HT1080 (cell line): Measurements from ENCODE around the gene DCBLD1. TPM values are rescaled to one million over a fixed set of nuclear protein-coding genes. Genes with fewer than 3 reads are reported as not detected.
A peak's percentile ranks its signal among the peaks of the same experiment; 100 is the strongest.
"Not testable (repeated sequence)": the region's sequence is repeated elsewhere in the genome, so short reads cannot be mapped to it uniquely, and the experiment has no call there.

ENCODE experiments used
- DNase-seq: peaks from one replicate; pipeline ENCODE4 v3.0.0-alpha.2; 2015; ENCODE audit warnings: low read depth
- total RNA-seq: library from RNA; depleted of rRNA; stranded (reverse); fragments of >200 nt; shearing (Covaris generic); gene quantifications from 2 replicates; pipeline ENCODE4 v1.2.3, GENCODE V29; 2014

DCBLD1 gene
- total RNA-seq, 1 experiment from 2014 or later, result 30.7 TPM

GRCh38 chr6:117498159-117498558, 15.7 kb downstream of the DCBLD1 start:
- peak; percentile 94 for DNase-seq

- no peak for DNase-seq
Observed at GRCh38 chr6:117501722-117502121, 19.2 kb downstream of the DCBLD1 start.

GRCh38 chr6:117502580-117502979, 20.1 kb downstream of the DCBLD1 start:
- no peak for DNase-seq

GRCh38 chr6:117503211-117503610, 20.7 kb downstream of the DCBLD1 start:
- DNase-seq, result no peak

GRCh38 chr6:117504478-117505144, 22.1 kb downstream of the DCBLD1 start:
- DNase-seq, result no peak

- DNase-seq, result peak; percentile 70
Observed at GRCh38 chr6:117505311-117505710, 22.8 kb downstream of the DCBLD1 start.

GRCh38 chr6:117506180-117506835, 23.8 kb downstream of the DCBLD1 start:
- DNase-seq, result peak; percentile 36

- DNase-seq, result no peak
Observed at GRCh38 chr6:117506907-117507306, 24.4 kb downstream of the DCBLD1 start.

- no peak for DNase-seq
Observed at GRCh38 chr6:117508450-117508971, 26.0 kb downstream of the DCBLD1 start.

- no peak for DNase-seq
Observed at GRCh38 chr6:117509021-117509420, 26.5 kb downstream of the DCBLD1 start.

- no peak for DNase-seq
Observed at GRCh38 chr6:117512056-117512828, 29.8 kb downstream of the DCBLD1 start.

GRCh38 chr6:117512987-117513573, 30.6 kb downstream of the DCBLD1 start:
- no peak for DNase-seq

- no peak for DNase-seq
Observed at GRCh38 chr6:117513778-117514365, 31.4 kb downstream of the DCBLD1 start.

- no peak for DNase-seq
Observed at GRCh38 chr6:117514655-117515054, 32.2 kb downstream of the DCBLD1 start.

- no peak for DNase-seq
Observed at GRCh38 chr6:117515326-117515725, 32.9 kb downstream of the DCBLD1 start.

- not testable (repeated sequence) for DNase-seq
Observed at GRCh38 chr6:117517995-117518394, 35.5 kb downstream of the DCBLD1 start.

- DNase-seq, result no peak
Observed at GRCh38 chr6:117518870-117519269, 36.4 kb downstream of the DCBLD1 start.

- no peak for DNase-seq
Observed at GRCh38 chr6:117520603-117521395, 38.3 kb downstream of the DCBLD1 start.

GRCh38 chr6:117521791-117522502, 39.5 kb downstream of the DCBLD1 start:
- no peak for DNase-seq

- no peak for DNase-seq
Observed at GRCh38 chr6:117525607-117526006, 43.1 kb downstream of the DCBLD1 start.
